ENCODE measurements around the gene PCSK4.

PCSK4 gene

GRCh38 chr19:1435378-1435989 is 54.7 kb downstream of the PCSK4 start:
- DNase-seq: no peak

DNA sequence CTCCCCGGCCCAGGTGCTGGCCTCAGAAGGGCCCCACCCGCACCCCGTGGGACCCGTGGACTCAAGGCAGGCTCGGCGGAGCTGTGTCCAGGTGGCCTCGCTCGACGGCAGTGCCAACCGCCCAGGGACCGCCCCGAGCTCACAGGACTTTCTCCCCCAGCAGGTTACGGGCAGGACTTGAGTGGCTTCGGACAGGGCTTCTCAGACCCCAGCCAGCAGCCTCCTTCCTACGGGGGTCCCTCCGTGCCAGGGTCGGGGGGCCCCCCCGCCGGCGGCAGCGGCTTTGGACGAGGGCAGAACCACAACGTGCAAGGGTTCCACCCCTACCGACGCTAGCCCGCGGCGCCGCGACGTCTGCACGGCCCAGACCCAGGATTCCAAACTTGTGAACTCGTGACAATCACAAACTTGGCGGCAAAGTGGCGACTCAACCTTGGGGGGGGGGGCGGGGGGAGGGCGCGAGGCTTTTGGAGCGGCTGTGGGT is 55.5 kb downstream of the PCSK4 start:
- DNase-seq: no peak

DNA sequence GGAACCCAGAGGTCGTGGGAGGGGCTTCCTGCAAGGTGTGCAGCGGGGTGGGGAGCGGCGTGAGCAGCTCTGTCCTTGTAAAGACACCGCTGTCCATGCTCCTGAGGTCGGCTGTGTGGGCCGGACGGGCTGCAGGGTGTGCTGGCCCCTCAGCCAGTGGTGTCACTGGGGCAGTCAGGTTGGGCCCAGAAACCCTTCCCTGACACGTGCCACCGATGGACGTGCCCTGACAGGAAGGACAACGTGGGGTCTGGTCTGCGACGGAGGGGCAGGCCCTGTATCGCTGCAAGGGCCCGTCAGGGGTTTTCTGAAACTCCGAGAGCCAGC is 56.1 kb downstream of the PCSK4 start:
- no peak for DNase-seq

GRCh38 chr19:1433119-1434039 is 56.8 kb downstream of the PCSK4 start:
- DNase-seq: no peak

DNA sequence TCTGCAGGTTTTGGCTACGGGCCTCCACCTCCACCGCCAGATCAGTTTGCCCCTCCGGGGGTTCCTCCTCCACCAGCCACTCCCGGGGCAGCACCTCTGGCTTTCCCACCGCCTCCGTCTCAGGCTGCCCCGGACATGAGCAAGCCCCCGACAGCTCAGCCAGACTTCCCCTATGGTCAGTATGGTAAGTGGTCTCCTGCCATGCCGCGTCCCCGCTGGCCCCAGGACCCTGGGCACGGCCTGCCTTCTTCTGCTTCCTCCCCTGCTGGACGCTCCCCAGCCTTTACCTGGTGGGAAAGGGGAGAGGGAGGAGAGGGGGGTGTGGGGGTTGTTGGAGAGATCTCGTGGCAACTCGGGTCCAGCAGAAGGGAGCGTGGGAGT is 57.7 kb downstream of the PCSK4 start:
- DNase-seq: no peak

DNA sequence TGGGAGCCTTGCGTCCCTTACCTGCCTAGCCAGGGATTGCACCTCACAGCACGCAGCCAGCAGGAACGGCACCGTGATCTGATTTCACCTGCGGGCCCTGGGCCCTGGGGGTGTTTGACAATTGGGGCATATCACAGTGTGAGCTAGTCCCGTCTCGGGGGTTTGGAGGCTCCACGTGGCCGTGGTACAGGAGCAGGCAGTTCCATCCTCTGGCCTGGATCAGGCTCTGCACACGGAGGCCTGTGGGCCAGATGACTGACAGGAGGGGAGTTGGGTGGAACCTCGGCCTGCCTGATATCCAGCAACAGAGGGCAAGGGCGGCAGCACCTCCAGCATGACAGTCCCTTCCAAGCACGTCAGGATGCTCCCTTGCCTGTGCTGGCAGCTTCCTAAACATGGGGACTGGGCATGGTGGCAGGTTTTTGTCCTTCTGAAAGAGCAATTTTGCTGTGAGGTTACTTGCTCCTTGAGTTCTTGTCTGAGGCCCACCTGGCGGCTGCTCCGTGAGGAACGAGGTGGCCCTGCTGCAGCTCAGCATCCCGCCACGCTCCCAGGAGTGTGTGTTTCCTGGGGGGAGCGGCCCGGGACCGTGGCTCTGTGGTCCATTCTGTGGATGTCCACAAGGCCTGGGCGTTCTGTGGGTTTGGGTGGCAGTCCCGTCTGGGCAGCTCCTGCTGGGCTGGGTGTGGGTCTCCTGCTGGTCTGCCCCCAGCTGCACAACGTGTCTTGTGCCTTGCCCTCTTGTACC is 58.2 kb downstream of the PCSK4 start:
- DNase-seq: no peak

All from NCI-H187 treated with DMSO at 0.1 percent for 48 hours (cell line).